PFSK-1 (cell line): ENCODE data around the gene CAB39L.
A peak's percentile ranks its signal among the peaks of the same experiment; 100 is the strongest.

ENCODE experiments used
- FOXP2 ChIP-seq: optimal IDR thresholded peaks from 2 replicates; pipeline ENCODE3; 2011; ENCODE audit warnings: borderline replicate concordance, control low read depth, inconsistent platforms; ENCODE audit not compliant: insufficient read depth; ENCODE audit errors: extremely low read length, extremely low read depth
- POLR2AphosphoS5 ChIP-seq: IDR thresholded peaks from 2 replicates; pipeline ENCODE4 v1.6.1; 2012; ENCODE audit warnings: low read depth, mild to moderate bottlenecking, control low read depth, low read length, moderate library complexity
- SIN3A ChIP-seq: IDR thresholded peaks from 2 replicates; pipeline ENCODE4 v1.6.1; 2012; ENCODE audit warnings: mild to moderate bottlenecking, low read length, moderate library complexity, borderline replicate concordance; ENCODE audit not compliant: insufficient read depth
- TAF1 ChIP-seq: IDR thresholded peaks from 2 replicates; pipeline ENCODE4 v1.6.1; 2012; ENCODE audit warnings: low read length, control low read depth, borderline replicate concordance; ENCODE audit not compliant: insufficient read depth
- TF ChIP-seq, protein P1 (sequence below), 2 experiments: IDR thresholded peaks; 2 replicates each; pipeline versions ENCODE4 v1.6.1 to v1.8.0; 2011 to 2012; ENCODE audit warnings: low read depth in 2 of 2, low read length in 2 of 2, control low read depth in 1 of 2, inconsistent platforms in 1 of 2, mild to moderate bottlenecking in 1 of 2, moderate library complexity in 1 of 2; ENCODE audit not compliant: insufficient read depth in 1 of 2

CAB39L gene

DNA sequence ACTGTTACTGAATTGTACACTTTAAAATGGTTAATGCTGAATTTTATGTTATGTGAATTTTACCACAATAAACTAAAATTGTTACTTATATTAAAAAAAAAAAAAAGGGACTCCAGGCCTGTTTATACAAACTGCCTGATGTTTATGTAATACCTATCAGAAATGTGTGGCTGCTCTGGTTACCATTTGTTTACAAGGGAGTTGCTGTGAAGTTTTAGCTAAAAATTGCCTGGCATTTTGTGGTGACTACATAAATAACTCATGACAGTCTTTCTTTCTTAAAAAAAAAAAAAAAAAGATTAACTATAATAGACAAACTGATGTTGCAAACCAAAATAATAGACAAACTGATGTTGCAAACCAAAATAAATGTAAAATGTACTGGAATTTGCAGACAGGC is 124.3 kb downstream of the CAB39L start:
- TF ChIP-seq TAF1 (no peak), POLR2AphosphoS5 (no peak), SIN3A (no peak), FOXP2 (no peak)
- TF ChIP-seq, protein P1, sequence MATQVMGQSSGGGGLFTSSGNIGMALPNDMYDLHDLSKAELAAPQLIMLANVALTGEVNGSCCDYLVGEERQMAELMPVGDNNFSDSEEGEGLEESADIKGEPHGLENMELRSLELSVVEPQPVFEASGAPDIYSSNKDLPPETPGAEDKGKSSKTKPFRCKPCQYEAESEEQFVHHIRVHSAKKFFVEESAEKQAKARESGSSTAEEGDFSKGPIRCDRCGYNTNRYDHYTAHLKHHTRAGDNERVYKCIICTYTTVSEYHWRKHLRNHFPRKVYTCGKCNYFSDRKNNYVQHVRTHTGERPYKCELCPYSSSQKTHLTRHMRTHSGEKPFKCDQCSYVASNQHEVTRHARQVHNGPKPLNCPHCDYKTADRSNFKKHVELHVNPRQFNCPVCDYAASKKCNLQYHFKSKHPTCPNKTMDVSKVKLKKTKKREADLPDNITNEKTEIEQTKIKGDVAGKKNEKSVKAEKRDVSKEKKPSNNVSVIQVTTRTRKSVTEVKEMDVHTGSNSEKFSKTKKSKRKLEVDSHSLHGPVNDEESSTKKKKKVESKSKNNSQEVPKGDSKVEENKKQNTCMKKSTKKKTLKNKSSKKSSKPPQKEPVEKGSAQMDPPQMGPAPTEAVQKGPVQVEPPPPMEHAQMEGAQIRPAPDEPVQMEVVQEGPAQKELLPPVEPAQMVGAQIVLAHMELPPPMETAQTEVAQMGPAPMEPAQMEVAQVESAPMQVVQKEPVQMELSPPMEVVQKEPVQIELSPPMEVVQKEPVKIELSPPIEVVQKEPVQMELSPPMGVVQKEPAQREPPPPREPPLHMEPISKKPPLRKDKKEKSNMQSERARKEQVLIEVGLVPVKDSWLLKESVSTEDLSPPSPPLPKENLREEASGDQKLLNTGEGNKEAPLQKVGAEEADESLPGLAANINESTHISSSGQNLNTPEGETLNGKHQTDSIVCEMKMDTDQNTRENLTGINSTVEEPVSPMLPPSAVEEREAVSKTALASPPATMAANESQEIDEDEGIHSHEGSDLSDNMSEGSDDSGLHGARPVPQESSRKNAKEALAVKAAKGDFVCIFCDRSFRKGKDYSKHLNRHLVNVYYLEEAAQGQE (IDR thresholded peaks at IDR 0.05; ENCODE audit: insufficient read depth in 1 of 2, low read depth in 2 of 2, low read length in 2 of 2), result no peak

DNA sequence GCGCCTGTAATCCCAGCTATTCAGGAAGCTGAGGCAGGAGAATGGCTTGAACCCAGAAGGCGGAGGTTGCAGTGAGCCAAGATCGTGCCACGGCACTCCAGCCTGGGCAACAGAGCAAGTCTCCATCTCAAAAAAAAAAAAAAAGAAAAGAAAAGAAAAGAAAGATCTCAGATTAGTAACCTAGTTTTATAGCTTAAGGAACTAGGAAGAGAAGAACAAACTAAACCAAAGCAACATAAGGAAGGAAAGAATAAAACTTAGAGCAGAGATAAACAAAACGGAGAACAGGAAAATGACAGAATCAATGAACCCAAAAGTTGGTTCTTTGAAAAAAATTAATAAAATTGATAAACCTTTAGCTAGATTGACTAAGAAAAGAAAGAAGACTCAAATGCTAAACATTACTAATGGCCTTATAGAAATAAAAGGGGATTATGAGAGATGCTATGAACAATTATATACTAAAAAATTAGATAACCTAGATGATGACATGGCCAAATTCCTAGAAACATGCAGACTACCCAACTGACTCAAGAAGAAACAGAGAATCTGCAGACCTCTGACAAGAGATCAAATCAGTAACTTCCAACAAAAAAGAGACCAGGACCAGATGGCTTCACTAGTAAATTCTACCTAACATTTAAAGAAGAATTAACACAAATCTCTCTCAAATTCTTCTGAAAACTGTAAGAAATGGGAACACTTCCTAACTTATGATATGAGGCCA is 127.9 kb downstream of the CAB39L start:
- TF ChIP-seq, protein P1 (IDR thresholded peaks at IDR 0.05; ENCODE audit: insufficient read depth in 1 of 2, low read depth in 2 of 2, low read length in 2 of 2), result no peak
- TF ChIP-seq TAF1 (no peak), POLR2AphosphoS5 (no peak), FOXP2 (no peak), SIN3A (no peak)

DNA sequence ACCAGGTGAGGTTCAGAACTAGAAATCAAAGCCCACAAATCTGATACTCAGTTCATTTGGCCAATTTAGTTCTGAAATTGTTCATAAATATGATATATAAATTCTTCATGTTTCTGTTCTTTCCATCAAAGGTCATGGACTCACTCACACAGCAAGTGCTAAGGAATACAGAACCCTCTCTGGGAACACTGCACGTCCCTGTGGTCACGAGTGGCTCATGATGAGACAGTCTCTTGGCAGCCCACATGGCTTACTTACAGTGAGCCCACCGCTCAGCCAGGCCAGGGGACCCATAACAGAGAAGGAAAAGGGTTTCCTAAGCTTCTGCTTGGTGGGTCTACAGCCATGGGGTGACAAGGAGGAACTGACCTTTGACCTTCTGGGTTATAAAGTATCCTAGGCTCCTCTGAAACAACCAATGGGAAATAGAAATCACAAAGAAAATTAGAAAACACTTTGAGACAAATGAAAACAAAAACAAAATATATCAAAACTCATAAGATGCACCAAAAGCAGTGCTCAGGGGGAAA is 128.8 kb downstream of the CAB39L start:
- TF ChIP-seq TAF1, result no peak
- no peak for TF ChIP-seq POLR2AphosphoS5
- TF ChIP-seq SIN3A, result no peak
- TF ChIP-seq FOXP2, result no peak
- TF ChIP-seq, protein P1 (IDR thresholded peaks at IDR 0.05; ENCODE audit: insufficient read depth in 1 of 2, low read depth in 2 of 2, low read length in 2 of 2), result no peak

DNA sequence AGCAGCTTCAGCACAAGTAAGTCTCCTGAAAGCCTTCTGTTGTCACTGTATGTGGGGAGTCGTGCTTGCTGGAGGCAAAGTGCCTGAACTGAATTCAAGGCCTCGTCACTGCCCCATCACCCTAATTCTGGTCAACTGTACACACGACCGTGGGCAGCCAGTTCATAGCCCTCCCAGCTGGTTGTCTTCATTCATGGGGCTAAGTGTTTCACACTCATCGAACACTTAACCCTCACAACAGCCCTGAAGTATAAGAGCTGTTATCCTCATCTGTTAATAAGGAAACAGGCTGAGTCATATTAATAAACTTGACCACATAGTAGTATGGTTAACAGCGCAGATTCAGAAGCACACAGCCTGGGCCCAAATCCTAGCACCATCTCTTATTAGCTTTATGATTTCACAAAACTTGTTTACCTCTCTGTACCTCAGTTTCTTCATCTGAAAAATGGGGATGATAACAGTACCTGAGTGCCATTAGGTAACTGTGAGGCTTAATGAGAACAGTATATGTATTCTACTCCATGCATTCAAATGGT is 129.5 kb downstream of the CAB39L start:
- TF ChIP-seq TAF1 (0 out of 2 replicates have a peak, but pooled peaks have one; percentile 19), POLR2AphosphoS5 (no peak)

DNA sequence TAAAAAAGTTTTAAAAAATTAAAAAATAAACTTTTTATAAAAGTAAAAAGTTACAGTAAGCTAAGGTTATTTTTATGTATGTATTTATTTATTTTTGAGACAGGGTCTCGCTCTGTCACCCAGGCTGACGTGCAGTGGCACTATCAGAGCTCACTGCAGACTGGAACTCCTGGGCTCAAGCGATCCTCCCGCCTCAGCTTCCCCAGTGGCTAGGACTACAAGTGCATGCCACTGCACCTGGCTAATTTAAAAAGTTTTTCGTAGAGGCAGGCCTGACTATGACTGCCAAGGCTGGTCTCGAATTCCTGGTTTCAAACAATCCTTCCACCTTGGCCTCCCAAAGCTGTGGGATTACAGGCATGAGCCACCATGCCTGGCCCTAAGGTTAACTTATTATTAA is 132.0 kb downstream of the CAB39L start:
- TF ChIP-seq POLR2AphosphoS5 (no peak), FOXP2 (no peak), SIN3A (no peak), TAF1 (no peak)
- TF ChIP-seq, protein P1 (IDR thresholded peaks at IDR 0.05; ENCODE audit: insufficient read depth in 1 of 2, low read depth in 2 of 2, low read length in 2 of 2), result no peak
